IMR-90 (cell line): ENCODE results near the gene CENPK. TPM values are rescaled to one million over a fixed set of nuclear protein-coding genes. Genes with fewer than 3 reads are reported as not detected.

Experiments
- ATAC-seq: fragments of 200-7000 bp; cut with Tn5 transposase; 2 replicates; pipeline ENCODE4 v1.9.1; 2020; ENCODE audit warnings: low read depth, mild to moderate bottlenecking, moderate library complexity
- BruUV-seq: library from RNA; stranded (reverse); fragments of 400-500 nt; replicated peaks from 2 replicates; lab custom pipeline; 2021; lab: Mats Ljungman, UMichigan
- CTCF ChIA-PET: fragments of 300-600 bp; formaldehyde crosslinking; extraction: SDS; loops from one replicate; lab custom pipeline; 2021; ENCODE audit warnings: antibody characterized with exemption; lab: Yijun Ruan, JAX
- POLR2A ChIA-PET: fragments of 300-600 bp; sonication (Branson Sonifier 250); formaldehyde crosslinking; loops from one replicate; lab custom pipeline; 2022; ENCODE audit warnings: antibody characterized with exemption; ENCODE audit not compliant: unreplicated experiment; lab: Charles Lee
- DNase-seq: peaks from one replicate; pipeline ENCODE4 v3.0.0; 2013
- H2AFZ ChIP-seq: replicated peaks from 2 replicates; pipeline ENCODE3; 2013; ENCODE audit warnings: low read length, mild to moderate bottlenecking; ENCODE audit not compliant: poor library complexity
- H2AK5ac ChIP-seq: 2 replicates; pipeline ENCODE4 v1.6.1; 2013; ENCODE audit warnings: low read depth, low read length, inconsistent platforms
- H2AK9ac ChIP-seq: replicated peaks from 2 replicates; pipeline ENCODE3; 2013; ENCODE audit warnings: mild to moderate bottlenecking, low read depth, low read length, moderate library complexity; ENCODE audit not compliant: poor library complexity
- H2BK120ac ChIP-seq: 2 replicates; pipeline ENCODE4 v1.6.1; 2013; ENCODE audit warnings: low read depth, low read length, inconsistent platforms
- H2BK15ac ChIP-seq: 3 replicates; pipeline ENCODE4 v1.6.1; 2013; ENCODE audit warnings: low read depth, low read length, inconsistent platforms
- H2BK20ac ChIP-seq: 2 replicates; pipeline ENCODE4 v1.6.1; 2013; ENCODE audit warnings: low read depth, mild to moderate bottlenecking, inconsistent platforms, low read length, moderate library complexity
- H2BK5ac ChIP-seq: 2 replicates; pipeline ENCODE4 v1.6.1; 2013; ENCODE audit warnings: mild to moderate bottlenecking, low read depth, low read length, inconsistent platforms; ENCODE audit not compliant: poor library complexity, severe bottlenecking
- H3K14ac ChIP-seq: replicated peaks from 2 replicates; pipeline ENCODE4 v1.6.1; 2013; ENCODE audit warnings: low read depth, low read length, inconsistent platforms
- H3K18ac ChIP-seq: 2 replicates; pipeline ENCODE4 v1.6.1; 2013; ENCODE audit warnings: low read depth, low read length, control low read depth
- H3K23ac ChIP-seq: 2 replicates; pipeline ENCODE4 v1.6.1; 2013; ENCODE audit warnings: low read depth, low read length, inconsistent platforms
- H3K27ac ChIP-seq: 2 replicates; pipeline ENCODE4 v1.5.1; 2013; ENCODE audit warnings: mild to moderate bottlenecking, control low read depth, low read length; ENCODE audit not compliant: insufficient read depth
- H3K27me3 ChIP-seq: 2 replicates; pipeline ENCODE4 v1.6.1; 2013; ENCODE audit warnings: low read length; ENCODE audit not compliant: control insufficient read depth, insufficient read depth
- H3K36me3 ChIP-seq: 2 replicates; pipeline ENCODE4 v1.6.1; 2013; ENCODE audit warnings: low read length, mixed read lengths; ENCODE audit not compliant: control insufficient read depth, insufficient read depth
- H3K4ac ChIP-seq: 2 replicates; pipeline ENCODE4 v1.6.1; 2013; ENCODE audit warnings: low read depth, low read length, inconsistent platforms
- H3K4me1 ChIP-seq: 2 replicates; pipeline ENCODE4 v1.6.1; 2013; ENCODE audit warnings: low read length, mixed read lengths; ENCODE audit not compliant: control insufficient read depth, insufficient read depth
- H3K4me2 ChIP-seq: 2 replicates; pipeline ENCODE4 v1.6.1; 2013; ENCODE audit warnings: low read depth, mild to moderate bottlenecking, control low read depth, low read length, moderate library complexity
- H3K4me3 ChIP-seq: 2 replicates; pipeline ENCODE4 v1.5.1; 2013; ENCODE audit warnings: low read depth, mild to moderate bottlenecking, control low read depth, low read length, moderate library complexity; ENCODE audit not compliant: insufficient read depth
- H3K56ac ChIP-seq: 2 replicates; pipeline ENCODE4 v1.6.1; 2013; ENCODE audit warnings: low read length, inconsistent platforms; ENCODE audit not compliant: insufficient read depth; ENCODE audit errors: extremely low read depth
- H3K79me1 ChIP-seq, 2 experiments: 2 replicates each; pipeline ENCODE4 v1.6.1; 2013; ENCODE audit warnings: low read length in 2 of 2, inconsistent platforms in 1 of 2, low read depth in 1 of 2
- H3K9ac ChIP-seq: 2 replicates; pipeline ENCODE4 v1.6.1; 2013; ENCODE audit warnings: low read depth, low read length, control low read depth
- H3K9me1 ChIP-seq: 2 replicates; pipeline ENCODE4 v1.6.1; 2013; ENCODE audit warnings: low read length, inconsistent platforms; ENCODE audit not compliant: insufficient read depth
- H3K9me3 ChIP-seq: 2 replicates; pipeline ENCODE4 v1.6.1; 2013; ENCODE audit warnings: low read length; ENCODE audit not compliant: control insufficient read depth, insufficient read depth
- H4K20me1 ChIP-seq: 2 replicates; pipeline ENCODE4 v1.6.1; 2013; ENCODE audit warnings: low read length, inconsistent platforms; ENCODE audit not compliant: insufficient read depth
- H4K5ac ChIP-seq: 2 replicates; pipeline ENCODE4 v1.6.1; 2013; ENCODE audit warnings: mild to moderate bottlenecking, low read depth, low read length, control low read depth
- H4K8ac ChIP-seq, 2 experiments: 2 replicates each; pipeline ENCODE4 v1.6.1; 2013; ENCODE audit warnings: low read depth in 2 of 2, low read length in 2 of 2, control low read depth in 1 of 2, inconsistent platforms in 1 of 2
- H4K91ac ChIP-seq: 2 replicates; pipeline ENCODE4 v1.6.1; 2013; ENCODE audit warnings: low read depth, low read length, inconsistent platforms; ENCODE audit not compliant: insufficient read depth
- BHLHE40 ChIP-seq: fragments of 150-350 bp; IDR thresholded peaks from 2 replicates; pipeline ENCODE4 v1.6.1; 2016; ENCODE audit warnings: mild to moderate bottlenecking, low read depth, low read length
- CEBPB ChIP-seq: IDR thresholded peaks from 2 replicates; pipeline ENCODE4 v1.6.1; 2012; ENCODE audit warnings: low read depth, low read length, improper control_type of control experiment
- CHD1 ChIP-seq: IDR thresholded peaks from 2 replicates; pipeline ENCODE4 v1.6.1; 2012; ENCODE audit warnings: low read depth, low read length, improper control_type of control experiment
- MAFK ChIP-seq: IDR thresholded peaks from 2 replicates; pipeline ENCODE4 v1.6.1; 2012; ENCODE audit warnings: low read depth, low read length, improper control_type of control experiment
- MAZ ChIP-seq: IDR thresholded peaks from 2 replicates; pipeline ENCODE4 v1.6.1; 2012; ENCODE audit warnings: low read depth, mild to moderate bottlenecking, low read length, improper control_type of control experiment, moderate library complexity, borderline replicate concordance
- RAD21 ChIP-seq: IDR thresholded peaks from 2 replicates; pipeline ENCODE4 v1.6.1; 2012; ENCODE audit warnings: low read length, improper control_type of control experiment
- RFX5 ChIP-seq: IDR thresholded peaks from 2 replicates; pipeline ENCODE4 v1.8.0; 2012; ENCODE audit warnings: low read depth, mild to moderate bottlenecking, low read length, moderate library complexity
- SMC3 ChIP-seq: fragments of 150-350 bp; IDR thresholded peaks from 2 replicates; pipeline ENCODE4 v1.6.1; 2016; ENCODE audit warnings: low read depth, mild to moderate bottlenecking, antibody characterized with exemption, low read length, moderate library complexity
- WGBS, 2 experiments: methylation state at CpG; one replicate each; pipeline versions ENCODE4 v1.1.5 to v1.1.7; 2013; ENCODE audit warnings: missing lambda C conversion rate in 2 of 2; ENCODE audit not compliant: insufficient read length in 1 of 2; ENCODE audit errors: extremely low coverage in 2 of 2; 5-methylcytosine and 5-hydroxymethylcytosine counted together
- dilution Hi-C: fragments of 300-500 bp; cut with HindIII; formaldehyde crosslinking; loops from one replicate; pipeline ENCODE4 v1.14.3; 2018; ENCODE audit warnings: low sequenced_read_pairs; ENCODE audit not compliant: unreplicated experiment
- in situ Hi-C: fragments of 300-500 bp; cut with MboI; formaldehyde crosslinking; loops from 3 replicates; pipeline ENCODE4 v1.14.3; 2019; ENCODE audit warnings: low sequenced_read_pairs, inconsistent platforms, mixed read lengths
- intact Hi-C: fragments of 100-400 bp; cut with micrococcal nuclease; formaldehyde crosslinking; loops from 2 replicates; pipeline ENCODE4 v1.10.0; 2022
- polyA plus RNA-seq, 3 experiments: library from polyadenylated mRNA; depleted of rRNA; stranded (reverse); fragments of >200 nt; gene quantifications; 2 replicates each; pipeline ENCODE4 v1.2.3, GENCODE V29; 2012; ENCODE audit warnings: low replicate concordance in 1 of 3
- total RNA-seq: library from RNA; depleted of rRNA; stranded (reverse); fragments of >200 nt; gene quantifications from 2 replicates; pipeline ENCODE4 v1.2.3, GENCODE V29; 2012
- TF ChIP-seq, protein P1 (sequence below): fragments of 150-350 bp; IDR thresholded peaks from 2 replicates; pipeline ENCODE4 v1.6.1; 2016; ENCODE audit warnings: low read depth, mild to moderate bottlenecking, low read length, moderate library complexity, borderline replicate concordance

Gene CENPK
- total and polyA plus RNA-seq, 2 of the 4 experiments (the other 2 are of a cell fraction), result 5.6 to 9.4 TPM

DNA sequence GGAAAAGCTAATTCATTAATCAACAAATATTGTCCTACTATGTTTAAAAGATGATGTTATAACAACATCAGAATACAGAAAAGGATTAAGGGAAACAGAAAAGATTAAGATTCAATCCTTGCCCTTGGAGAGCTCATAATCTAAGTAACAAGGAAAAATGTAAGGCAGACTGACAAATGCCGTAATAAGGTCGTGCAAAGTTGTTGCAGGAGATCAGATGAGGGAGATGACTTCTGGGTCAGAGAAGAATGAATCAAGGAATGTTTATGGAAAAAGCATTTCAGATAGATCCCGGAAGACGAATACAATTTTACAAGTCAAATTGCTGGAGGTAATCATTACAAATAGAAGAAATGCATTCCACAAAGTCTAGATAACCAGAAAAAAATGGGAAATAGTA is 87.6 kb downstream of the CENPK start:
- Histone ChIP-seq H2BK120ac (no peak overlapping the region), H2BK15ac (no peak overlapping the region), H2AK5ac (no peak overlapping the region), H3K56ac (no peak overlapping the region), H3K4me2 (peak overlapping the region; percentile 50; the same call in 1 of the 2 replicates), H3K4me3 (no peak overlapping the region), H3K9me1 (0 out of 2 replicates have a peak, but pooled peaks cover 3% of the 10 kb centered on the region), H3K18ac (no peak overlapping the region), H3K36me3 (no peaks in the 10 kb centered on the region; the same call in 1 of the 2 replicates), H3K4me1 (peaks cover 3% of the 10 kb centered on the region; the same call in 1 of the 2 replicates), H4K5ac (peak overlapping the region; percentile 25; the same call in 1 of the 2 replicates), H2AK9ac (no peak overlapping the region), H3K14ac (no peak overlapping the region), H4K20me1 (no peaks in the 10 kb centered on the region), H3K27ac (no peak overlapping the region), H4K91ac (no peak overlapping the region), H2BK20ac (no peak overlapping the region), H3K9me3 (no peaks in the 10 kb centered on the region), H3K79me1 (peaks cover 9 to 36% of the 10 kb centered on the region in 2 experiments), H3K23ac (no peak overlapping the region), H4K8ac (peak overlapping the region in 1 of 2 experiments; percentile 14; a peak in 1 of 4 replicates), H3K27me3 (no peaks in the 10 kb centered on the region), H3K9ac (no peak overlapping the region; the same call in 1 of the 2 replicates), H3K4ac (no peak overlapping the region), H2AFZ (no peak overlapping the region), H2BK5ac (no peak overlapping the region)
- DNase-seq (no peak), ATAC-seq (no peak)
- dilution Hi-C loops, result no loop called here
- TF ChIP-seq MAFK (no peak), RAD21 (no peak), RFX5 (no peak), SMC3 (no peak), MAZ (no peak), BHLHE40 (no peak), CEBPB (no peak), CHD1 (no peak)
- TF ChIP-seq, protein P1, sequence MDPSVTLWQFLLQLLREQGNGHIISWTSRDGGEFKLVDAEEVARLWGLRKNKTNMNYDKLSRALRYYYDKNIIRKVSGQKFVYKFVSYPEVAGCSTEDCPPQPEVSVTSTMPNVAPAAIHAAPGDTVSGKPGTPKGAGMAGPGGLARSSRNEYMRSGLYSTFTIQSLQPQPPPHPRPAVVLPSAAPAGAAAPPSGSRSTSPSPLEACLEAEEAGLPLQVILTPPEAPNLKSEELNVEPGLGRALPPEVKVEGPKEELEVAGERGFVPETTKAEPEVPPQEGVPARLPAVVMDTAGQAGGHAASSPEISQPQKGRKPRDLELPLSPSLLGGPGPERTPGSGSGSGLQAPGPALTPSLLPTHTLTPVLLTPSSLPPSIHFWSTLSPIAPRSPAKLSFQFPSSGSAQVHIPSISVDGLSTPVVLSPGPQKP, result no peak
- in situ Hi-C loops, result no loop called here
- ChIA-PET POLR2A (no interaction called here), CTCF (no interaction called here)
- 82% methylated on average over 2 of the region's 4 CpGs; no CpG with 5 or more reads in 1 of the 2 experiments for WGBS, 2 experiments
- no TSS peak for BruUV-seq
- intact Hi-C loops, result no loop called here
